ENCODE measurements around the gene GPR156.

DNA sequence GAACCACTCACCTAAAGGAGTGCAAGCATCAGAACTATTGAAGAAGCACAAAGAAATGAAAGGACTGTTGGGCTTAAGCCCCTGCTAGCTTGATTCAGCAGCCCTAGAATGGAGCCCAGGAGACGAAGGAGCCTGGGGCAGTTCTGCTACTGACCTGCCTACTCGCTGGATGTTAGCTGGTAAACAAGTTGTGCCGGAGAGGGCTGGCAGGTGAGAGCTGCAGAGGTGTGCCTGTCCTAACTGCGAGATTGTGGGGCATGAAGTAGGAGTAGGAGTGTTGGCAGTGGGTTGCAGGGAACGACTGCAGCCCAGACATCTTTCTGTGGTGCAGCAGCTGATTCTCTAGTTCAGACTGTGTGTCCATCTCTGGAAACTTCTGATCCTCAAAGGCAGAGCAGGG, 115.6 kb downstream of the GPR156 start:
- TF ChIP-seq POLR2A (IDR thresholded peaks at IDR 0.05; ENCODE audit: low read depth, low read length) (no peak), POLR2AphosphoS5 (IDR thresholded peaks at IDR 0.05; ENCODE audit: low read depth, low read length) (no peak), TAF1 (IDR thresholded peaks at IDR 0.05; ENCODE audit: low read depth, low read length) (no peak), PAX5 (IDR thresholded peaks at IDR 0.05; ENCODE audit: insufficient read depth, low read length, severe bottlenecking) (no peak), SPI1 (IDR thresholded peaks at IDR 0.05; ENCODE audit: low read depth, low read length) (no peak), POU2F2 (IDR thresholded peaks at IDR 0.05; ENCODE audit: low read depth, low read length) (no peak)
